ENCODE data around the gene SPHK1.

GRCh38 chr17:76411247-76411646 lies 26.8 kb downstream of the SPHK1 start:
- TF ChIP-seq CTCF (conservative IDR thresholded peaks at IDR 0.05; ENCODE audit: low read length) (no peak), EZH2phosphoT487 (IDR thresholded peaks at IDR 0.05; ENCODE audit: borderline replicate concordance) (no peak)
